Gastroesophageal sphincter (tissue), 4 donors: ENCODE data around the gene RTN4R. TPM values are rescaled to one million over a fixed set of nuclear protein-coding genes. Genes with fewer than 3 reads are reported as not detected.

Experiments used
- ATAC-seq: fragments of 150-250 bp; one replicate; pipeline ENCODE4 v1.9.1; 2016; ENCODE audit warnings: mild to moderate bottlenecking, moderate library complexity
- H3K27ac ChIP-seq, 4 donors: fragments of 200-600 bp; sonication (generic) in 3 of 4; 1 replicate in 3 of 4; 2 replicates in 1 of 4; pipeline ENCODE4 v1.5.1; 2016 to 2019
- H3K27me3 ChIP-seq: fragments of 200-600 bp; sonication (generic); one replicate; pipeline ENCODE4 v1.5.1; 2019
- H3K36me3 ChIP-seq, 2 donors: fragments of 200-600 bp; sonication (generic); one replicate each; pipeline ENCODE4 v1.5.1; 2019; ENCODE audit warnings: control low read depth in 1 of 2
- H3K4me1 ChIP-seq, 3 donors: fragments of 200-600 bp; sonication (generic); 1 replicate in 2 of 3; 2 replicates in 1 of 3; pipeline ENCODE4 v1.5.1; 2016 to 2019; ENCODE audit warnings: control low read depth in 2 of 3
- H3K4me3 ChIP-seq, 2 donors: fragments of 200-600 bp; sonication (generic); one replicate each; pipeline ENCODE4 v1.5.1; 2019; ENCODE audit warnings: mild to moderate bottlenecking in 1 of 2, moderate library complexity in 1 of 2
- H3K9me3 ChIP-seq, 3 donors: fragments of 200-600 bp; sonication (generic); one replicate each; pipeline ENCODE4 v1.5.1; 2017 to 2019; ENCODE audit warnings: control low read depth in 2 of 3
- EP300 ChIP-seq: sonication (generic); formaldehyde crosslinking; IDR thresholded peaks from one replicate; pipeline ENCODE4 v1.6.1; 2017; ENCODE audit warnings: antibody characterized with exemption, mild to moderate bottlenecking
- POLR2A ChIP-seq, 2 donors: fragments of 450-650 bp; IDR thresholded peaks; one replicate each; pipeline ENCODE4 v1.6.1; 2017; ENCODE audit warnings: antibody characterized with exemption in 2 of 2, mild to moderate bottlenecking in 2 of 2, moderate library complexity in 1 of 2
- POLR2AphosphoS5 ChIP-seq: sonication (generic); formaldehyde crosslinking; IDR thresholded peaks from one replicate; pipeline ENCODE4 v1.6.1; 2017; ENCODE audit warnings: antibody characterized with exemption
- WGBS, 2 donors: methylation state at CpG; one replicate each; pipeline ENCODE4 v1.1.5; 2018; ENCODE audit warnings: low coverage in 1 of 2; 5-methylcytosine and 5-hydroxymethylcytosine counted together
- total RNA-seq, 4 donors: library from RNA; depleted of rRNA; stranded (reverse); fragments of >200 nt; gene quantifications; one replicate each; pipeline ENCODE4 v1.1.0, GENCODE V29; 2016
- TF ChIP-seq, protein P1 (sequence below), 4 experiments: fragments of 200-600 bp in 2 of 4; fragments of 450-650 bp in 2 of 4; sonication (generic) in 1 of 4; IDR thresholded peaks; one replicate each; pipeline ENCODE4 v1.5.1; 2017 to 2019; ENCODE audit warnings: antibody characterized with exemption in 4 of 4, mild to moderate bottlenecking in 2 of 4, moderate library complexity in 2 of 4

Gene RTN4R
- total RNA-seq, 4 donors from 2014 or later = 1.3 to 2.4 TPM; not detected in 2

GRCh38 chr22:20231514-20232236 is 36.4 kb downstream of the RTN4R start:
- WGBS, 2 donors = 100% methylated on average over 1 of the region's 17 CpGs; no CpG with 5 or more reads in 1 of the 2 donors
- Histone ChIP-seq H3K4me3 (no peak overlapping the region), H3K9me3 (no peaks in the 10 kb centered on the region), H3K4me1 (peaks cover 0 to 11% (median 0%) of the 10 kb centered on the region in 3 donors), H3K36me3 (no peaks in the 10 kb centered on the region), H3K27ac (no peak overlapping the region), H3K27me3 (no peaks in the 10 kb centered on the region)
- TF ChIP-seq POLR2AphosphoS5 = no peak
- TF ChIP-seq, protein P1, sequence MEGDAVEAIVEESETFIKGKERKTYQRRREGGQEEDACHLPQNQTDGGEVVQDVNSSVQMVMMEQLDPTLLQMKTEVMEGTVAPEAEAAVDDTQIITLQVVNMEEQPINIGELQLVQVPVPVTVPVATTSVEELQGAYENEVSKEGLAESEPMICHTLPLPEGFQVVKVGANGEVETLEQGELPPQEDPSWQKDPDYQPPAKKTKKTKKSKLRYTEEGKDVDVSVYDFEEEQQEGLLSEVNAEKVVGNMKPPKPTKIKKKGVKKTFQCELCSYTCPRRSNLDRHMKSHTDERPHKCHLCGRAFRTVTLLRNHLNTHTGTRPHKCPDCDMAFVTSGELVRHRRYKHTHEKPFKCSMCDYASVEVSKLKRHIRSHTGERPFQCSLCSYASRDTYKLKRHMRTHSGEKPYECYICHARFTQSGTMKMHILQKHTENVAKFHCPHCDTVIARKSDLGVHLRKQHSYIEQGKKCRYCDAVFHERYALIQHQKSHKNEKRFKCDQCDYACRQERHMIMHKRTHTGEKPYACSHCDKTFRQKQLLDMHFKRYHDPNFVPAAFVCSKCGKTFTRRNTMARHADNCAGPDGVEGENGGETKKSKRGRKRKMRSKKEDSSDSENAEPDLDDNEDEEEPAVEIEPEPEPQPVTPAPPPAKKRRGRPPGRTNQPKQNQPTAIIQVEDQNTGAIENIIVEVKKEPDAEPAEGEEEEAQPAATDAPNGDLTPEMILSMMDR (IDR thresholded peaks at IDR 0.05) = no peak
- TF ChIP-seq POLR2A (IDR thresholded peaks at IDR 0.05) = no peak
- TF ChIP-seq EP300 = no peak
- ATAC-seq = no peak

DNA sequence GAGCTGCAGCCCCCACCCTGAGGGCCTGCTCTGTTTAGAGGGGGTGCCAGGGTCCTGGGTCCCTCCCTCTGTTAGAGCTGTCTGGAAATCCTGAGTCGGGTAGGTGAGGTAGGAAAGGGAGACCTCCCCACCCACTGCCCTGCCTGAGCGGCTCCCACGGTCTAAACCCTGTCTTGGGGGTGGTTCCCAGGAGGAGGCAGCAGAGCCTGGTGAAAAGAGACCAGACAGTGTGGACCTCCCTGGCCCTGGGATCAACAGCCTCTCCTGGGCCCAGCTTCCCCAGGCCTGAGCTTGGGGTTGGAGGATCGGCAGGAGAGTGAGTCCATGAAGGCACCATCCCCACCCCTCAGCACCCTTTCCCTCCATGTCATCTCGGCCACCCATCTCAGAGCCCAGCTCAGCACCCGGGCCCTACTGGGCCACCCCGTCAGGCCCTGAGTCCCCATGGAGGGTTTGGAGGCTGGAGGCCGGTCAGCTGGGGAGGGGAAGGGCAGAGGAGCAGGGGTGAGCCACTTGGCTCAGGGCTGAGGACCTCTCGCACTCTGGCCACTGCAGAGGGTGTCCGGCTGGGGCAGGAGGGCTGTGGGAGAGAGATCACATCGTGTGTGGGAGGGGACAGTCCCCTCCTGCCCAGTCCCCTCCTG is 37.2 kb downstream of the RTN4R start:
- no peak for ATAC-seq
- 40% methylated on average over 1 of the region's 11 CpGs; no CpG with 5 or more reads in 1 of the 2 donors for WGBS, 2 donors
- H3K36me3 ChIP-seq = no peaks in the 10 kb centered on the region
- H3K4me1 ChIP-seq = peaks cover 0 to 11% (median 0%) of the 10 kb centered on the region in 3 donors
- H3K27ac ChIP-seq = no peak overlapping the region
- TF ChIP-seq POLR2AphosphoS5 (no peak), EP300 (no peak), POLR2A (IDR thresholded peaks at IDR 0.05) (no peak)
- TF ChIP-seq, protein P1 (IDR thresholded peaks at IDR 0.05) = no peak
- no peaks in the 10 kb centered on the region for H3K27me3 ChIP-seq
- no peak overlapping the region for H3K4me3 ChIP-seq
- no peaks in the 10 kb centered on the region for H3K9me3 ChIP-seq

DNA sequence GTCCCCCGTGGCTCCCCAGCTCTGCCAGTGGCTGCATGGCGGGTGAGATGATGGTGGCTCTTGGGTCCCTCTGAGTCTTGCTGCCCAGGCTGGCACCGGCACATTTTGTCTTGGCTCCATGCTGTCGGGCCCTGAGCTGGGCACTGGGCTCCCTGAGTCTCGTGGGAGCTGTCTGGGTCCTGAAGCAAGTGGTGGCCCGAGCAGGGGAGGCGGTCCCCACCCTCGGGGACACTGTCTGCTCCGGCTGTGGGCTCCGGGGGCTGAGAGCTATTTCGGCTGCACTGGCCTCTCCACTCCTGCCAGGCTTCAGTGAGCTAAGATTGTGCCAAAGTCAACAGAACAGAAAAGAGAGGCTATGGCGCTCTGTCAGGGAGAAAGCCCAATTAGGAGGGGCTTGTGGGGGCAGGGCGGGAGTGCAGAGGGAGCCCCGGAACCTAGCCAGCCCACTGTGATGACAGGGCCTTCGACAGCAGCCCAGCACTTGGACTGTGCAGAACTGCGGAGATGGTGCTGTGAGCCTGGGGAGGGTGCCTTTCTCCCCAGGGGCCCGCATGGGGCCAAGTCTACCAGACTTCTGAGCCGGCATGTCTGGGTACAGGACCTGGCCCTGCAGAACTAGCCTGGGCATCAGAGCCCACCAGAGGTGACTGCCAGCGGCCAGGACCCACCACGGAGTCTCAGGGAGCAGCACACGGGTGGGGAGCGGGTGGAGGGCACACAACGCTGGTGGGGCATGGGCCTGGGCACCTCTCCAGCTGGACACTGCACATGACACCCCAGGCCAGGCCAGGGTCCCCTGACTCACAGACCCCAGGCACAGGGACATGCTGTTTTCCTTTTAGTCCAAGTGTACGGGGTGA is 38.0 kb downstream of the RTN4R start:
- H3K4me3 ChIP-seq = no peak overlapping the region
- peaks cover 0 to 11% (median 0%) of the 10 kb centered on the region in 3 donors for H3K4me1 ChIP-seq
- H3K27ac ChIP-seq = no peak overlapping the region
- H3K36me3 ChIP-seq = no peaks in the 10 kb centered on the region
- H3K9me3 ChIP-seq = no peaks in the 10 kb centered on the region
- TF ChIP-seq EP300 (no peak), POLR2A (IDR thresholded peaks at IDR 0.05) (no peak), POLR2AphosphoS5 (no peak)
- TF ChIP-seq, protein P1 (IDR thresholded peaks at IDR 0.05) = no peak
- H3K27me3 ChIP-seq = no peaks in the 10 kb centered on the region
- 69% methylated on average over 5 of the region's 24 CpGs; no CpG with 5 or more reads in 1 of the 2 donors for WGBS, 2 donors
- ATAC-seq = peak; percentile 17

GRCh38 chr22:20228939-20229272 is 39.2 kb downstream of the RTN4R start:
- TF ChIP-seq POLR2AphosphoS5 = no peak
- no peak for TF ChIP-seq EP300
- TF ChIP-seq, protein P1 (IDR thresholded peaks at IDR 0.05) = no peak
- TF ChIP-seq POLR2A (IDR thresholded peaks at IDR 0.05) = no peak
- no CpG with 5 or more reads among the region's 5 CpGs for WGBS, 2 donors
- Histone ChIP-seq H3K9me3 (no peaks in the 10 kb centered on the region), H3K27ac (no peak overlapping the region), H3K27me3 (no peaks in the 10 kb centered on the region), H3K4me1 (peaks cover 0 to 11% (median 0%) of the 10 kb centered on the region in 3 donors), H3K4me3 (no peak overlapping the region), H3K36me3 (no peaks in the 10 kb centered on the region)
- ATAC-seq = no peak
